ENCODE data around the gene PRPF4.
"Not testable (repeated sequence)": the region's sequence is repeated elsewhere in the genome, so short reads cannot be mapped to it uniquely, and the experiment has no call there.

The PRPF4 gene

GRCh38 chr9:113274474-113275156 is 843 bp upstream of the PRPF4 start:
- TF ChIP-seq CTCF (conservative IDR thresholded peaks at IDR 0.05; ENCODE audit: low read depth), result peak; percentile 95
- ChIA-PET POLR2A (ENCODE audit: low non-redundant PET) (interaction anchor here (0.9 to 1.2 kb wide), 5 partner anchors 21 to 383 kb away, joined by 3 to 6 read pairs (median 4); partner anchors contain the start of genes FKBP15, SLC31A1 and WDR31), CTCF (interaction anchor here (0.5 to 2.0 kb wide), 22 partner anchors 9 to 1584 kb away, joined by 3 to 8 read pairs (median 3); partner anchors contain the start of genes ALAD and SLC31A1)
- H3K27ac ChIP-seq, result peak overlapping the region; percentile 84
- peak; percentile 80 for DNase-seq (ENCODE audit: low spot score)

GRCh38 chr9:113278840-113279239 is 3.4 kb downstream of the PRPF4 start:
- no peak for TF ChIP-seq CTCF (conservative IDR thresholded peaks at IDR 0.05; ENCODE audit: low read depth)
- DNase-seq (ENCODE audit: low spot score), result no peak
- ChIA-PET CTCF (no interaction called here), POLR2A (ENCODE audit: low non-redundant PET) (interaction anchor here (0.6 kb wide), 1 partner anchor 130 kb away, joined by 5 read pairs; no protein-coding TSS in a partner anchor)
- no peak overlapping the region for H3K27ac ChIP-seq

GRCh38 chr9:113281356-113281755 is 5.9 kb downstream of the PRPF4 start:
- DNase-seq (ENCODE audit: low spot score), result no peak
- CTCF ChIA-PET, result no interaction called here
- H3K27ac ChIP-seq, result no peak overlapping the region
- POLR2A ChIA-PET (ENCODE audit: low non-redundant PET), result no interaction called here
- no peak for TF ChIP-seq CTCF (conservative IDR thresholded peaks at IDR 0.05; ENCODE audit: low read depth)

- no peak overlapping the region for H3K27ac ChIP-seq
- DNase-seq (ENCODE audit: low spot score), result peak; percentile 13
- ChIA-PET CTCF (interaction anchor here (0.6 kb wide), 1 partner anchor 177 kb away, joined by 4 read pairs; no protein-coding TSS in a partner anchor), POLR2A (ENCODE audit: low non-redundant PET) (interaction anchor here (0.6 kb wide), 1 partner anchor 66 kb away, joined by 3 read pairs; no protein-coding TSS in a partner anchor)
- TF ChIP-seq CTCF (conservative IDR thresholded peaks at IDR 0.05; ENCODE audit: low read depth), result no peak
These were observed 13.6 kb downstream of the PRPF4 start for GRCh38 chr9:113289091-113289490.

GRCh38 chr9:113290052-113290607 is 14.7 kb downstream of the PRPF4 start:
- no peak for TF ChIP-seq CTCF (conservative IDR thresholded peaks at IDR 0.05; ENCODE audit: low read depth)
- ChIA-PET POLR2A (ENCODE audit: low non-redundant PET) (no interaction called here), CTCF (no interaction called here)
- no peak overlapping the region for H3K27ac ChIP-seq
- DNase-seq (ENCODE audit: low spot score), result no peak

- TF ChIP-seq CTCF (conservative IDR thresholded peaks at IDR 0.05; ENCODE audit: low read depth), result no peak
- POLR2A ChIA-PET (ENCODE audit: low non-redundant PET), result no interaction called here
- H3K27ac ChIP-seq, result peak overlapping the region; percentile 27
- no peak for DNase-seq (ENCODE audit: low spot score)
- CTCF ChIA-PET, result interaction anchor here (2.1 kb wide), 1 partner anchor 19 kb away, joined by 6 read pairs; the partner anchor contains the start of gene CDC26
These were observed 17.9 kb downstream of the PRPF4 start for GRCh38 chr9:113293285-113293878.

- CTCF ChIA-PET; DNase-seq (ENCODE audit: low spot score); H3K27ac ChIP-seq: not testable (repeated sequence)
- POLR2A ChIA-PET (ENCODE audit: low non-redundant PET), result interaction anchor here (1.6 kb wide), 1 partner anchor 21 kb away, joined by 3 read pairs; the partner anchor contains the start of genes CDC26 and PRPF4
These were observed 20.8 kb downstream of the PRPF4 start for GRCh38 chr9:113296247-113296646.
